PC-9 (cell line): ENCODE data around the gene WNK3. TPM values are rescaled to one million over a fixed set of nuclear protein-coding genes. Genes with fewer than 3 reads are reported as not detected.

Experiments used
- BruUV-seq: library from RNA; stranded (reverse); fragments of 400-500 nt; replicated peaks from 2 replicates; lab custom pipeline; 2021; lab: Mats Ljungman, UMichigan
- CTCF ChIA-PET: fragments of 300-600 bp; sonication (Branson Sonifier 250); formaldehyde crosslinking; loops from one replicate; lab custom pipeline; 2022; ENCODE audit warnings: antibody characterized with exemption; lab: Charles Lee
- POLR2A ChIA-PET: fragments of 300-600 bp; sonication (Branson Sonifier 250); formaldehyde crosslinking; loops from one replicate; lab custom pipeline; 2022; ENCODE audit warnings: antibody characterized with exemption; ENCODE audit not compliant: unreplicated experiment; lab: Charles Lee
- DNase-seq, 2 experiments: peaks; one replicate each; pipeline versions ENCODE4 v3.0.0 to v3.0.0-alpha.2; 2015 to 2022; ENCODE audit warnings: mixed read lengths in 1 of 2
- H2AFZ ChIP-seq: fragments of 200-600 bp; sonication (generic); 2 replicates; pipeline ENCODE4 v1.8.1; 2017; ENCODE audit warnings: antibody characterized with exemption
- H3F3A ChIP-seq: fragments of 200-600 bp; sonication (generic); 2 replicates; pipeline ENCODE4 v1.8.1; 2017; ENCODE audit warnings: antibody characterized with exemption, mild to moderate bottlenecking, low read depth; ENCODE audit not compliant: insufficient read depth
- H3K27ac ChIP-seq: fragments of 200-600 bp; sonication (generic); 2 replicates; pipeline ENCODE4 v1.6.1; 2016; ENCODE audit warnings: mixed run types
- H3K27me3 ChIP-seq: fragments of 200-600 bp; sonication (generic); 2 replicates; pipeline ENCODE4 v1.6.1; 2016; ENCODE audit warnings: low read depth, mixed run types; ENCODE audit not compliant: insufficient read depth
- H3K36me3 ChIP-seq: fragments of 200-600 bp; sonication (generic); 2 replicates; pipeline ENCODE4 v1.6.1; 2016; ENCODE audit warnings: low read depth, mixed run types
- H3K4me1 ChIP-seq: fragments of 200-600 bp; sonication (generic); replicated peaks from 2 replicates; pipeline ENCODE4 v1.6.1; 2016; ENCODE audit warnings: mixed run types; ENCODE audit not compliant: insufficient read depth
- H3K4me2 ChIP-seq: fragments of 200-600 bp; sonication (generic); 2 replicates; pipeline ENCODE4 v1.6.1; 2017; ENCODE audit warnings: mixed run types
- H3K4me3 ChIP-seq: fragments of 200-600 bp; sonication (generic); 2 replicates; pipeline ENCODE4 v1.6.1; 2016; ENCODE audit warnings: mixed run types
- H3K79me2 ChIP-seq: fragments of 200-600 bp; sonication (generic); 2 replicates; pipeline ENCODE4 v1.6.1; 2017; ENCODE audit warnings: low read depth, mixed run types
- H3K9me2 ChIP-seq: fragments of 200-600 bp; sonication (generic); 2 replicates; pipeline ENCODE4 v1.8.1; 2017; ENCODE audit warnings: mild to moderate bottlenecking; ENCODE audit not compliant: insufficient read depth
- H3K9me3 ChIP-seq: fragments of 200-600 bp; sonication (generic); 2 replicates; pipeline ENCODE4 v1.8.1; 2016; ENCODE audit warnings: low read depth; ENCODE audit not compliant: insufficient read depth
- H4K20me1 ChIP-seq: fragments of 200-600 bp; sonication (generic); 2 replicates; pipeline ENCODE4 v1.8.1; 2017; ENCODE audit not compliant: insufficient read depth
- EZH2 ChIP-seq: fragments of 200-600 bp; sonication (generic); IDR thresholded peaks from 2 replicates; pipeline ENCODE4 v1.8.0; 2017; ENCODE audit warnings: antibody characterized with exemption, low read depth
- intact Hi-C: fragments of 100-400 bp; cut with micrococcal nuclease; formaldehyde crosslinking; loops from one replicate; pipeline ENCODE4 v1.10.0; 2022; ENCODE audit not compliant: unreplicated experiment
- total RNA-seq: library from RNA; stranded (reverse); gene quantifications from 2 replicates; pipeline ENCODE4 v1.2.3, GENCODE V29; 2021
- TF ChIP-seq, protein P1 (sequence below): fragments of 200-600 bp; sonication (generic); conservative IDR thresholded peaks from 2 replicates; pipeline ENCODE4 v1.6.1; 2017; ENCODE audit warnings: mixed run types, antibody characterized with exemption, mild to moderate bottlenecking, moderate library complexity

Gene WNK3
- total RNA-seq, 1 experiment from 2014 or later = not detected

DNA sequence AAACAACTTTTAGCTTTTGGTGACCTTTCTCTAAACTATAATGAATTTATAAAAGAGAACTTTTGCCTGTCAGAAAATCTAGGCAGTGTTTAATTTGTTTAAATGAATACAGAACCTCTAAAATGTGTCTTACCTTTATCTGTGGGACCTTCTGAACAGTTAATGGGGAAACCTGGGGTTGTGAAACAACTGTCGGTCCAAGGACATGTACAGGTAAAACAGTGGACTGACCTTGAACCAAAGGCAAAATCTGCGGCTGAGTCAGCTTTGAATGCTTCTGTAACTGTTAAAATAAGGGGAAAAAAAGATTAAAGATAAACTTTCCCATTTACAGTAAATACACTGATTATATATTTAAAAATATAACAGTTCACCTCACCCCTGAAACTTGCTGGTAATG, 65.1 kb downstream of the WNK3 start:
- CTCF ChIA-PET = no interaction called here
- Histone ChIP-seq H3K27me3 (peaks cover 71% of the 10 kb centered on the region), H3K4me1 (no peaks in the 10 kb centered on the region), H3F3A (no peaks in the 10 kb centered on the region), H4K20me1 (no peaks in the 10 kb centered on the region), H3K79me2 (no peaks in the 10 kb centered on the region), H3K4me3 (no peak overlapping the region), H3K36me3 (no peaks in the 10 kb centered on the region), H3K9me2 (no peaks in the 10 kb centered on the region), H3K4me2 (no peak overlapping the region), H2AFZ (no peak overlapping the region), H3K27ac (no peak overlapping the region), H3K9me3 (no peaks in the 10 kb centered on the region)
- no TSS peak for BruUV-seq
- no peak for TF ChIP-seq EZH2
- TF ChIP-seq, protein P1, sequence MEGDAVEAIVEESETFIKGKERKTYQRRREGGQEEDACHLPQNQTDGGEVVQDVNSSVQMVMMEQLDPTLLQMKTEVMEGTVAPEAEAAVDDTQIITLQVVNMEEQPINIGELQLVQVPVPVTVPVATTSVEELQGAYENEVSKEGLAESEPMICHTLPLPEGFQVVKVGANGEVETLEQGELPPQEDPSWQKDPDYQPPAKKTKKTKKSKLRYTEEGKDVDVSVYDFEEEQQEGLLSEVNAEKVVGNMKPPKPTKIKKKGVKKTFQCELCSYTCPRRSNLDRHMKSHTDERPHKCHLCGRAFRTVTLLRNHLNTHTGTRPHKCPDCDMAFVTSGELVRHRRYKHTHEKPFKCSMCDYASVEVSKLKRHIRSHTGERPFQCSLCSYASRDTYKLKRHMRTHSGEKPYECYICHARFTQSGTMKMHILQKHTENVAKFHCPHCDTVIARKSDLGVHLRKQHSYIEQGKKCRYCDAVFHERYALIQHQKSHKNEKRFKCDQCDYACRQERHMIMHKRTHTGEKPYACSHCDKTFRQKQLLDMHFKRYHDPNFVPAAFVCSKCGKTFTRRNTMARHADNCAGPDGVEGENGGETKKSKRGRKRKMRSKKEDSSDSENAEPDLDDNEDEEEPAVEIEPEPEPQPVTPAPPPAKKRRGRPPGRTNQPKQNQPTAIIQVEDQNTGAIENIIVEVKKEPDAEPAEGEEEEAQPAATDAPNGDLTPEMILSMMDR = no peak
- intact Hi-C loops = no loop called here
- POLR2A ChIA-PET = no interaction called here
- no peak for DNase-seq

DNA sequence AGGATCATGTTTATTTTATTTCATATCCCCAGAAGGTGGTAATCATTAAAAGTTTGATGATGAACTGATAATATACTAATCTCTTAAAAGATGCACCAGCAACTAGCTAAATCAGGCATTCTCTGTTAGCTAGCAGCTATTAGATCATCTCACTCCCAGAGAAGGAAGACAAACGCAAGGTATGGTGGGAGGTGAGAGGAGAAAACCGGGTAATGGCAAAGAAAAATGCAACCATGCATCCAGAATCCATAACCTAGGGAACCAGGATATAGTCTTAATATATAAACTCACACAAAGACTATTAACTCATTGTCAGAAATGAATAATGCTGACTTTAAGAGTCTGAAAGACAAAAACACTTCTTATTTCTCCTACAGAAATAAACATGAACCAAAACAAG, 66.1 kb downstream of the WNK3 start:
- no peaks in the 10 kb centered on the region for H3K9me3 ChIP-seq
- no peaks in the 10 kb centered on the region for H4K20me1 ChIP-seq
- H3K27me3 ChIP-seq = peaks cover 81% of the 10 kb centered on the region
- no peaks in the 10 kb centered on the region for H3K4me1 ChIP-seq
- no peaks in the 10 kb centered on the region for H3K36me3 ChIP-seq
- H3K27ac ChIP-seq = no peak overlapping the region
- H3K79me2 ChIP-seq = no peaks in the 10 kb centered on the region
- ChIA-PET CTCF (no interaction called here), POLR2A (no interaction called here)
- no peak for DNase-seq
- intact Hi-C loops = no loop called here
- H3K4me3 ChIP-seq = no peak overlapping the region
- H3K4me2 ChIP-seq = no peak overlapping the region
- TF ChIP-seq EZH2 = no peak
- TF ChIP-seq, protein P1 = no peak
- no peak overlapping the region for H2AFZ ChIP-seq
- H3F3A ChIP-seq = no peaks in the 10 kb centered on the region
- BruUV-seq = no TSS peak
- H3K9me2 ChIP-seq = no peaks in the 10 kb centered on the region

DNA sequence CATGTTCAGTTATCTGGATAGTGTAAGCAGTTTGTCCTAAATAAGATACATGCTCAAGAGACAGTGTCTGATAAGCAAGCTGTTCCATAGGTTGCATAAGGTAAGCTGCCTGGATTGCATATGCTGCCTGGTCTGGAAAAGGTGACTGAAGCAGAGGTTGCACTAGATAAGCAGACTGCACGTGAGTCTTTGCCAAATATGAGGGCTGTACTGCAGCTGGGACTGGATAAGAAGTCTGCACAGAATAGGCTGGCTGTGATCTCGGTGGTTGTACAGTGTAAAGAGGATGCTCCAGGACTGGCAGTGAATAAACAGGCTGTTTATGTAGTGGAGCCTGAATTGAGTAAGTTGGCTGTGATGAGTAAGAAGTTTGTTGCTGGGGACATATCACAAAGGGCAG, 68.9 kb downstream of the WNK3 start:
- H2AFZ ChIP-seq = no peak overlapping the region
- no peaks in the 10 kb centered on the region for H4K20me1 ChIP-seq
- H3K4me3 ChIP-seq = no peak overlapping the region
- no peak overlapping the region for H3K4me2 ChIP-seq
- H3K9me3 ChIP-seq = no peaks in the 10 kb centered on the region
- TF ChIP-seq, protein P1 = no peak
- TF ChIP-seq EZH2 = no peak
- no peaks in the 10 kb centered on the region for H3K36me3 ChIP-seq
- no peaks in the 10 kb centered on the region for H3K79me2 ChIP-seq
- no peak overlapping the region for H3K27ac ChIP-seq
- no TSS peak for BruUV-seq
- DNase-seq = no peak
- H3K27me3 ChIP-seq = peaks cover 63% of the 10 kb centered on the region
- no peaks in the 10 kb centered on the region for H3K4me1 ChIP-seq
- intact Hi-C loops = no loop called here
- ChIA-PET CTCF (no interaction called here), POLR2A (no interaction called here)
- no peaks in the 10 kb centered on the region for H3K9me2 ChIP-seq
- H3F3A ChIP-seq = no peaks in the 10 kb centered on the region
